Activated naive CD4-positive, alpha-beta T cell treated with anti-CD3 and anti-CD28 coated beads, Interleukin-2, amount 50 U/mL, for 72 hours (primary cell): Measurements from ENCODE around the gene CRY1. TPM values are rescaled to one million over a fixed set of nuclear protein-coding genes. Genes with fewer than 3 reads are reported as not detected.
"Not testable (repeated sequence)": the region's sequence is repeated elsewhere in the genome, so short reads cannot be mapped to it uniquely, and the experiment has no call there.

Experiments
- ATAC-seq, 2 donors: fragments of 150-1000 bp; cut with Tn5 transposase; 2 replicates each; pipeline ENCODE4 v1.10.0; 2021; ENCODE audit warnings: mild to moderate bottlenecking in 2 of 2, moderate library complexity in 2 of 2
- DNase-seq, 2 donors: peaks; one replicate each; pipeline ENCODE4 v3.0.0; 2021 to 2022; ENCODE audit warnings: low spot score in 2 of 2
- H3K27ac Mint-ChIP-seq, 2 donors: one replicate each; pipeline ENCODE4 v1.8.0; 2022; ENCODE audit warnings: mild to moderate bottlenecking in 2 of 2, mixed read lengths in 2 of 2
- H3K36me3 Mint-ChIP-seq, 2 donors: one replicate each; pipeline ENCODE4 v1.8.0; 2022; ENCODE audit warnings: mixed read lengths in 2 of 2
- H3K9me3 Mint-ChIP-seq, 2 donors: one replicate each; pipeline ENCODE4 v1.8.0; 2022; ENCODE audit warnings: mixed read lengths in 2 of 2
- total RNA-seq, 2 donors: library from RNA; stranded (reverse); gene quantifications; one replicate each; pipeline ENCODE4 v1.2.3, GENCODE V29; 2022

CRY1 gene
- total RNA-seq, 2 donors from 2014 or later, result 12.6 to 32.8 TPM

DNA sequence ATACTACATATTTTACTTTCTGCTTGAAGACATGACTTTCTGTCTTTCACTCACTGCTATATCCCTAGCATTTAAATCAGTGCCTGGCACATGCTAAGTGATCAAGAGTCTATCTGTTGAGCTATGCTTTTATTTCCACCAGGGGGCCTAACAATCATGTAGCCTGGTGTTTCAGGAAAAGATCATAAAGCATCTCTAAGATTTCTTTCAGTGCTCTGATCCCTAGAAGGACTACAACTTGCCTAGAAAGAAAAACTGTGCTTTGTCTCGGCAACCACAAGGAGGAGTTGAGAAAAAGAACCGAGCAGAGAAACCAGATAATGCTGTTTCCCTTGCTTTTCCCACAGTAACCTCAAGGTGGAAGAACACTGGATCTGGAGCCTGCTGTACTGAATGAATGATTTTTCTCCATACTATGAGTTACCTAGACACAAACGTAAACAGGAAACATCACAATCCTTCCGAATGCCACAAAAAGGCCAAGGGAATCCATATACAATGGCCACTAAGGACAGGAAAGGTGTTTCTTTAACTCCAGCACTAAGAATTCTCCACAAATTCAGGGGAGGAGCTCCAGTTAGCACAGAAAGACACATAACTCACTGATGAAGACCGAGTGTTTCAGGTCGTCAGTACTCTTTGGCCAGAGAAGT lies 1.2 kb downstream of the CRY1 start:
- H3K27ac Mint-ChIP-seq, result no peak overlapping the region
- ATAC-seq (peak in 1 of 2 donors; percentile 39), DNase-seq (peak in 1 of 2 donors; percentile 14)
- H3K36me3 Mint-ChIP-seq, result peaks cover 0 to 10% of the 10 kb centered on the region in 2 donors
- H3K9me3 Mint-ChIP-seq, result peaks cover 0 to 11% of the 10 kb centered on the region in 2 donors

DNA sequence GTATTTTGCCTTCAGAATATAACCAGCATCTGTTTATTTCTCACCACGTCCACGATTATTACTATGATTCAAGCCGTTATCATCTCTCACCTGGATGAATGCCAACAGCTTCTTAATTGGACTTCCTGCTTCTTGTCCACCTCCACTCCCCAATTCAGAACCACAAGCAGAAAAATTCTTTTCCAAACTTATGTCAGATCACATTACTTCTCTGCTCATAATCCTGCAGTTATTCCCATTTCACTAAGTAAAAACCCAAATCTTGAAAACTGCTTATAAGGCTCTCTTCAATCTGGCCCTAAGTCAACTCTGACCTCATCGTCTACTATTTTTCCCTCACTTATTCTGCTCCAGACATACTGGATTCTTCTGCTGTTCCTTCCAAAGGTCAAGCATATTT lies 2.0 kb downstream of the CRY1 start:
- no peak for ATAC-seq

DNA sequence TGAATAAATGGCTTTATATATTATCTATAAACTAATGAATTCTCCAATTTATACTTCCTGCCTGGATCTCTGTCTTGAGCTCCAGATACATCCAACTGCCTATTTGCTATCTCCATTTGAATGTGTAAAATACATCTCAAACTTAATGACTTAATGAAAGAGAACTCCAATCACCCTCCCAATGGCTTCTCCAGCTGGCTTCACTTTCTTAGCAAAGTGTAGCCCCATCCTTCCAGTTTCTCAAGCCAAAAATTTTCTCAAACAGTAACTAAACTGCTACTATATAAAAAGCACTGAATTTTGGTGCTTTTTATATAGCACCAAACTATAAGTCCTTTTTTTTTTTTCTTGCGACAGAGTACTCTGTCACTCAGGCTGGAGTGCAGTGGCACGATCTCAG lies 2.6 kb downstream of the CRY1 start:
- Mint-ChIP-seq H3K9me3 (peaks cover 0 to 2% of the 10 kb centered on the region in 2 donors), H3K36me3 (peaks cover 1 to 10% of the 10 kb centered on the region in 2 donors), H3K27ac (no peak overlapping the region)
- DNase-seq (no peak), ATAC-seq (no peak)

More for the DNA sequence above, 2.0 kb downstream of the CRY1 start:
- peaks cover 0 to 8% of the 10 kb centered on the region in 2 donors for H3K9me3 Mint-ChIP-seq
- no peak overlapping the region for H3K27ac Mint-ChIP-seq
- no peak for DNase-seq
- peaks cover 5 to 8% of the 10 kb centered on the region in 2 donors for H3K36me3 Mint-ChIP-seq

DNA sequence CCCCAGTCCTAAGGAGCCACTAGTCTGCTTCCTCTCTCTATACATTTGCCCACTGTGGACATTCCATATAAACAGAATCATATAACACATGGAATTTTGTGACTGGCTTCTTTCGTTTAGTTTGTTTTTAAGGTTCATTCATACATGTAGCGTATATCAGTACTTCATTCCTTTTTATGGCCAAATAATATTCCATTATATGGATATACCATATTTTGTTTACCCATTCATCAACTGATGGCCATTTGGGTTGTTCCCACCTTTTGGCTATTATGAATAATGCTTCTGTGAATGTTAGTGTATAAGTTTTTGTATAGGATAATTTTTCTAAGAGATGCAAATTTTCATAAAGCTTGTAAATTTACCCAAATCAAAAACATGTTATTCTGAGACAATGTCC lies 4.4 kb downstream of the CRY1 start:
- DNase-seq (no peak), ATAC-seq (no peak)
- Mint-ChIP-seq H3K27ac (no peak overlapping the region), H3K9me3 (no peaks in the 10 kb centered on the region), H3K36me3 (peaks cover 0 to 10% of the 10 kb centered on the region in 2 donors)

DNA sequence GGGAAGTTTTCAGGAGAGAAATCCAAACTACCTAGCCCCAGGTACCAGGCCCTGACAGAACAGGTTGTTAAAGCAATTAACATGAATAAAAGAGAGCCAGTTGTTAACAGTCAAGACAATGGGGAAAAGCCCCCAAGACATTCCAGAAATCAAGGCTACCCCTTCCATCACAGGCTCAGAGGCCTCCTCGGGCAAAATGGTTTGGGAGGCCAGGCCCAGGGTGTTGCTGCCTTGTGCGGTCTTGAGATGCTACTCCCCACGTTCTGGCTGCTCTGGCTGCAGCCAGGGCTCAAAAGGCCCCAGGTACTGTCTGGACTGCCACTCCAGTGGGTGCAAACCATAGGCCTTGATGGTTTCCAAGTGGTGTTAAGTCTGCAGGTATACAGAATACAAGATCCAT lies 7.0 kb downstream of the CRY1 start:
- H3K9me3 Mint-ChIP-seq, result peaks cover 6 to 10% of the 10 kb centered on the region in 2 donors
- ATAC-seq (no peak), DNase-seq (no peak)
- H3K36me3 Mint-ChIP-seq, result peaks cover 21 to 23% of the 10 kb centered on the region in 2 donors
- H3K27ac Mint-ChIP-seq, result no peak overlapping the region

DNA sequence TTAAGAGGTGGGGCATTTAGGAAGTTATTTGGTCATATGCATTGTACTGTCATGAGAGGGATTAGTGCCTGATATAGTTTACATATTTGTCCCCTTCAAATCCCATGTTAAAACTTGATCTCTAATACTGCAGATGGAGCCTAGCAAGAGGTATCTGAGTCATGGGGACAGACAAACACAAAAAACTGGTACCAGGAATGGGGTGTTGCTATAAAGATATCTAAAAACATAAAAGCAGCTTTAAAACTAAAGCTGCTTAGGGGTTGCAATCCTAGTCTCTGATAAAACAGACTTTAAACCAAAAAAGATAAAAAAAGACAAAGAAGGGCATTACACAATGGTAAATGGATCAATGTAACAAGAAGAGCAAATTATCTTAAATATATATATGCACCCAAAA lies 11.6 kb downstream of the CRY1 start:
- no peak overlapping the region for H3K27ac Mint-ChIP-seq
- peaks cover 6 to 10% of the 10 kb centered on the region in 2 donors for H3K9me3 Mint-ChIP-seq
- peaks cover 20 to 23% of the 10 kb centered on the region in 2 donors for H3K36me3 Mint-ChIP-seq
- ATAC-seq (no peak), DNase-seq (no peak)

DNA sequence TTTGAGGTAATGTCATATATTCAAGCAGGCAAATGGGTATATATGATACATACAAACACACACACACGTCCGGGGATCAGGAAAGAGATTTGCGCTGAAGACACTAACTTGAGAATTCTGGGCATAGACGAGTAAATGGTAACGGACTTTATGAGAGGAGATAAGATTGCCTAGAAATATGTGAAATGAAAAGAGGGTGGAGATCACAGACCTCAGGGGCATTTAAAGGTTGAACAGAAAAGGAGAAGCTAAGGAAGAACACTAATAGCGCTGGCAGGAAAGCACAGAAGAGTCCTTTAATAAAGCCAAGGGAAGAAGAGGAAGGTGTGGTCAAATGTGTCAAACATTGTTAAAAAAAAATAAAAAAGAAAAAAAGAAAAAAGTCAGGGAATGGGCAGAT lies 13.1 kb downstream of the CRY1 start:
- H3K27ac Mint-ChIP-seq, result no peak overlapping the region
- no peak for DNase-seq
- ATAC-seq, result no peak
- peaks cover 11 to 23% of the 10 kb centered on the region in 2 donors for H3K36me3 Mint-ChIP-seq
- H3K9me3 Mint-ChIP-seq, result peaks cover 6 to 10% of the 10 kb centered on the region in 2 donors

DNA sequence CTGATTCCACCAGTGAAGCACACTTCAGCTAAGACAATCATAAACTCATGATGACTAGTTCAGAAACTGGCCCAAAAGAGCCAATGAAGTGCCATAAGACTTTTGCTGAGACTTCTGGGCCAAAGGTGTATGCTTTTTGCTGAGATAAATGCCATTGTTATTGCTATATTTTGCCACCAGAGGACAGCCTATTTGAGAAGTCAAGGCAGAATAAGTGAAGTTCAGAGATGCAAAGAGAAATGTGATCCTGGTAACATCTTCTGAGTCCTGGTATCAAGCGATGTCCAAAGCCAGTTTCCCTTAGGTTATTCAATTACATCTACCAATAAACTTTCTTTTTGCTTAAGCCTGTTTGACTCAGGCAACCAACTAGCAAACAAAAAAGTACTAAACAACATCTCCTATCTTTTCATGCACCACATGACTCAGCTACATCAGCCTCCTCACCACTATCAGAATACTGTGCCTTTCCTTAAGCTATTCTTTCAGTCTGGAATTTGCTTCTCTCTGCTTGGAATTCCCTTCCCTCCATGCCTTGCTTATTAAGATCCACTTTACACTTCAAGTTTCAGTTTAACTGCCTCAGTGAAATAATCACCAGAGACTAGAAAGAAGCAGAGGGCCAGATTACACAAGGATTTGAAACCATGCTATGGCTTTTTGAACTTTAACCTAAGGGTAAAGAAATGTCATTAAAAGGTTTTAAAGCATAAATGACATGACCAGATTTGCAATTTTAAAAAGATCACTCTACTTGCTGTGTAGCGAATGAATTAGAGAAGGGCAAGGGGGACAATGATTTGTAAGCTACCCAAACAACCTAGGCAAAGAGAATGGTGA lies 14.0 kb downstream of the CRY1 start:
- no peak for DNase-seq
- H3K9me3 Mint-ChIP-seq, result peaks cover 6 to 10% of the 10 kb centered on the region in 2 donors
- H3K27ac Mint-ChIP-seq, result no peak overlapping the region
- peaks cover 11 to 23% of the 10 kb centered on the region in 2 donors for H3K36me3 Mint-ChIP-seq
- ATAC-seq, result peak in 1 of 2 donors; percentile 84

DNA sequence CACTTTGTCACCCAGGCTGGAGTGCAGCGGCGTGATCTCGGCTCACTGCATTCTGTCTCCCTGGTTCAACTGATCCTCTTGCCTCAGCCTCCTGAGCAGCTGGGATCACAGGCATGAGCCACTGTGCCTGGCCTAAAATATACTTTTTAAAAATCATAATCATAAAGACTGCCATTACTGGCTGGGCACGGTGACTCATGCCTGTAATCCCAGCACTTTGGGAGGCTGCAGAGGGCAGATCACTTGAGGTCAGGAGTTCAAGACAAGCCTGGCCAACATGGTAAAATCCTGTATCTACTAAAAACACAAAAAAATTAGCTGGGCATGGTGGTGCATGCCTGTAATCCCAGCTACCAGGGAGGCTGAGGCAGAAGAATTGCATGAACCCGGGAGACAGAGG lies 20.1 kb downstream of the CRY1 start:
- not testable (repeated sequence) for DNase-seq, H3K9me3 Mint-ChIP-seq, H3K27ac Mint-ChIP-seq, H3K36me3 Mint-ChIP-seq, ATAC-seq

DNA sequence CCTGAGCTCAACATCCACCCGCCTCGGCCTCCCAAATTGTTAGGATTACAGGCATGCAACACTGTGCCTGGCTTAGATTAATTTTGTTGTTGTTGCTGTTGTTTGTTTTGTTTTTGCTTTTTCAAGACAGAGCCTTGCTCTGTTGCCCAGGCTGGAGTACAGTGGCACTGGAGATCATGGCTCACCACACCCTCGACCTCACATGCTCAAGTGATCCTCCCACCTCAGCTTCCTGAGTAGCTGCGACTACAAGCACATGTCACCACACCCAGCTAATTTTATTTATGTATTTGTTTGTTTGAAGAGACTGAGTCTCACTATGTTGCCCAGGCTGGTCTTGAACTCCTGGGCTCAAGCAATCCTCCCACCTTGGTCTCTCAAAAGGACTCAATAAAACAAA lies 26.7 kb downstream of the CRY1 start:
- ATAC-seq (no peak), DNase-seq (no peak)
- Mint-ChIP-seq H3K9me3 (peaks cover 4 to 5% of the 10 kb centered on the region in 2 donors), H3K27ac (no peak overlapping the region), H3K36me3 (peaks cover 9 to 16% of the 10 kb centered on the region in 2 donors)

DNA sequence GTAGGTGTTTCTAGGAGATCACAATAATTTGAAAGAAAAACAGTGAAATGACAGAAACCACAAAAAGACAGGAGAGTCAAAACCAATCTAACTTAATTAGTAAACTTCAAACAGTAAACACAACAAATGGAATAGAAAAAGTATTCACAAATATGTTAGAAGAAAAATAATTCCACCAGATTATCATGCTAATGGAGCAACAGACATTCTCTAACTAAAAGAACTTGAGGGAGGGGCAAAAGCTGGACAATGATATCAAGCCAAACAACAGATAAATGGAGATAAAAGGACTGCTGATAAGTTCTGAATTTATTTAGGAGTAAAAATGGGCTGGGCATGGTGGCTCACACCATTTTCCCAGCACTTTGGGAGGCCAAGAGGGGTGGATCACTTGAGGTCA lies 28.7 kb downstream of the CRY1 start:
- H3K27ac Mint-ChIP-seq, result no peak overlapping the region
- H3K9me3 Mint-ChIP-seq, result peaks cover 4 to 5% of the 10 kb centered on the region in 2 donors
- no peak for ATAC-seq
- H3K36me3 Mint-ChIP-seq, result peaks cover 9 to 16% of the 10 kb centered on the region in 2 donors
- no peak for DNase-seq

DNA sequence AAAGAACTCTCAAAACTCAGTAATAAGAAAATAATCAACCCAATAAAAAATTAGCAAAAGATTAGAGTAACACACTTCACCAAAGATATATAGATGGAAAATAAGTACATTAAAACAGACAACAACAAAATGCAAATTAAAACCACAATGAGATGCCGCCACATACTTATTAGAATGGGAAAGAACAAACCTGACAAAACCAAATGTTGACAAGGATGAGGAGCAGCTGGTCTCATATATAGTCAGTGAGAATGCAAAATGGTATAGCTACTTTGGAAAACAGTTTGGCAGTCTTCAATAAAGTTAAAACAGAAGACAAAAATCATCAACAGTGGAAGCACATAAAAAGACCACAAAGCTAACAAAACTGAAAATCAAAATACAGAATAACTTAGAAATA lies 29.1 kb downstream of the CRY1 start:
- H3K9me3 Mint-ChIP-seq, result peaks cover 4 to 5% of the 10 kb centered on the region in 2 donors
- ATAC-seq (no peak), DNase-seq (no peak)
- peaks cover 9 to 16% of the 10 kb centered on the region in 2 donors for H3K36me3 Mint-ChIP-seq
- H3K27ac Mint-ChIP-seq, result no peak overlapping the region

DNA sequence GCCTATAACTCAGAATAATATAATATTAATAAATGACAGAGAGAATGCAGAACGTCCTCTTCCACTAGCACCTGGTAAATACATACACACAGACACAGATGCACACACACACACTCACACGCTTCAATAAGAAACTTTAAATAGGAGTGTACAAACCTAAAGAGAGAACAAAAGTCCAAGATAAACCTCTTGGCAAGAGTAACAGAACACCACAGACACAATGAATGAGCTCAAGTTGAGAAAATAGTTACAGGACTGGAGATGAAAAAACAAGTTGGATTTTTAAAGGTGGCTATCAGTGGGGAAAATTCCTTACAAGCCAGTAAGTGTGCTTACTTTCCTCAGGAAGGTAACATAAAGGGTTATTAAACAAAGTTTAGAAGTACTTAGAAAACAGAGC lies 35.2 kb downstream of the CRY1 start:
- Mint-ChIP-seq H3K9me3 (peaks cover 6 to 7% of the 10 kb centered on the region in 2 donors), H3K27ac (no peak overlapping the region), H3K36me3 (peaks cover 7 to 9% of the 10 kb centered on the region in 2 donors)
- ATAC-seq, result no peak
- DNase-seq, result no peak

DNA sequence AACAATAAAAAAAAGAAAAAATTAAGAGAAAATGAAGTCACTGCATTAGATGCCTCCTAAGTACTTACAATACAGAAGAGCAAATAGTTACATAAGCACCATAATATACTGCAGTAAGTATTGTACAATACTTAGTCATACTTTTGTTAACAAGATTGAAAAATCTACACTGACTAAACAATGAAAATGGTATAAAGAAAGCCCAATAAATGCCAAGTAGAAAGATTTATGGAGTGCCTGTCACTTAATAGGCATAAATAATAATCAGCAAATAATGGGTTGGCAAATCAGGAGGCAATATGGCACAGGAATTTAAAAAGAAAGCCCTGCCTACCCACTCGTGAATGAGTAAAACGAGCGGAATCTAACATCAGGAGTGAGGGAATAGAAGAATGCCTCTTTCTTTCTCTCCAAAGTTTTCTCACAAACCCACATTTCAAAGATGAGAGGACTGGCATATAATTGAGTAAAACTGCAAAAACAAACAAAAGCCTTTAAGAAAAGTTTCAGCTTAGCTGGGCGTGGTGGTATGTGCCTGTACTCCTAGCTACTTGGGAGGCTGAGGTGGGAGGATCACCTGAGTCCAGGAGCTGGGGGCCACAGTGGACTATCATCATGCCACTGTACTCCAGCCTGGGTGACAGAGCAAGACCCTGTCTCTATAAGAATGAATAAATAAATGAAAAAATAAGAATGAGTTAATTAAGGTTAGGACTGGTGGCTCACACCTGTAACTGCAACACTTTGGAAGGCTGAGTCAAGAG lies 36.1 kb downstream of the CRY1 start:
- H3K9me3 Mint-ChIP-seq, result peaks cover 12 to 15% of the 10 kb centered on the region in 2 donors
- H3K36me3 Mint-ChIP-seq, result peaks cover 13 to 18% of the 10 kb centered on the region in 2 donors
- H3K27ac Mint-ChIP-seq, result no peak overlapping the region
- no peak for DNase-seq
- ATAC-seq, result no peak

DNA sequence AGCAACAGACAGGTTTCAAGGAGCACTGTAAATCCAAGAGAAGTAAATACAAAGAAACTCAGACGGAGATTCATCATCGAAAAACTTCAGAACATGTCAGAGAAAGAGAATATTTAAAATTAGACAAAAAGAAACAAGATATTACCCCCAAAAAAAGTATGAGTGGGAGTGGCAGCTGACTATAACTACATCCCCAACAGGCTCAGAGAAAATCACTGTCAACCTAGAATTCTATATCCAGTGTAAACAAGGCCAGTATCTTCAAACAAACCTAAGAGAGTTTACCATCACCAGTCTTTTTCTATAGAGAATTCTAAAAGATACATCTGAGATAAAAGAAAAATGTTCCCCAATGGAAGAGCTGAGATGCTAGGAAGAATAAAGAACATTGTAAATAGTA lies 39.6 kb downstream of the CRY1 start:
- H3K27ac Mint-ChIP-seq, result no peak overlapping the region

DNA sequence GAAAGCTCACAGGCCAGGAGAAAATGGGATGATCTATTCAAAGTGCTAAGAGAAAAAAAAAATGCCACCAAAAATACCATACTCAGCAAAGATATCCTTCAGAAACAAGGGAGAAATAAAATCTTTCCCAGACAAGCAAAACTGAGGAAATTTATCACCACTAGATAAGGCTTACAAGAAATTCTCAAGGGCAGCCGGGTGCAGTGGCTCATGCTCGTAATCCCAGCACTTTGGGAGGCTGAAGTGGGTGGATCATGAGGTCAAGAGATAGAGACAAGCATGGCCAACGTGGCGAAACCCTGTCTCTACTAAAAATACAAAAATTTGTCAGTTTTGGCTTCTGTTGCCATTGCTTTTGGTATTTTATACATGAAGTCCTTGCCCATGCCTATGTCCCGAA lies 48.2 kb downstream of the CRY1 start:
- Mint-ChIP-seq H3K36me3 (peaks cover 37 to 45% of the 10 kb centered on the region in 2 donors), H3K27ac (no peak overlapping the region), H3K9me3 (peaks cover 19 to 25% of the 10 kb centered on the region in 2 donors)
- no peak for DNase-seq
- no peak for ATAC-seq

More for the DNA sequence above, 39.6 kb downstream of the CRY1 start:
- Mint-ChIP-seq H3K9me3 (peaks cover 23 to 26% of the 10 kb centered on the region in 2 donors), H3K36me3 (peaks cover 29 to 31% of the 10 kb centered on the region in 2 donors)
- ATAC-seq, result no peak
- DNase-seq, result no peak

DNA sequence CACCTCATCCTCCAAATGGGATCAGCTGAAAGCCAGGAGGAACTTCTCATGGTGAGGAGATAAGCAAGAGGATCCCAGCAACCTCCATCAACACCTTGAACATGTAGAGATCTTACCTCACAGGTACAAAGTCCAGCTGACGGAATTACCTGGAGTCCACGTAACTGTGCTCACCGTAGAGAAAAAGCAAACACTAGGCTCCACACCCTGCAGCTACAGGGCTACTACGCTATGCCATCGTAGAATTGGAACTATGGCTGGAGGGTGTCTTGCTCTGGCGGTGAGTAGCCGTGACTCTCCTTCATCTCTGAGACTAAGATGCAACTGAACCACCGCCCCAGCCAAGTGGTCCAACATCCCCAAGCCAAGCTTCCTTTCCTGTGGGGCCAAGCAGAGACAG lies 50.5 kb downstream of the CRY1 start:
- peaks cover 25 to 40% of the 10 kb centered on the region in 2 donors for H3K36me3 Mint-ChIP-seq
- no peak overlapping the region for H3K27ac Mint-ChIP-seq
- ATAC-seq (no peak), DNase-seq (no peak)
- H3K9me3 Mint-ChIP-seq, result peaks cover 4 to 25% of the 10 kb centered on the region in 2 donors
